Neuronal stem cell (in vitro differentiated cells): ENCODE results near the gene GRIPAP1.
A peak's percentile ranks its signal among the peaks of the same experiment; 100 is the strongest.

Source experiments
- DNase-seq: peaks from one replicate; pipeline ENCODE4 v3.0.0-alpha.2; 2013; ENCODE audit warnings: low spot score
- H2AFZ ChIP-seq: one replicate; pipeline ENCODE4 v1.6.1; 2013; ENCODE audit warnings: mild to moderate bottlenecking, low read length, inconsistent platforms
- H2AK5ac ChIP-seq: 2 replicates; pipeline ENCODE4 v1.6.1; 2013; ENCODE audit warnings: low read depth, mild to moderate bottlenecking, inconsistent platforms, low read length, moderate library complexity, mixed read lengths
- H2BK120ac ChIP-seq: 2 replicates; pipeline ENCODE4 v1.6.1; 2013; ENCODE audit warnings: low read depth, mild to moderate bottlenecking, inconsistent platforms, low read length, moderate library complexity, mixed read lengths
- H2BK12ac ChIP-seq: one replicate; pipeline ENCODE4 v1.6.1; 2013; ENCODE audit warnings: low read length, inconsistent platforms
- H2BK15ac ChIP-seq: 2 replicates; pipeline ENCODE4 v1.6.1; 2013; ENCODE audit warnings: mild to moderate bottlenecking, low read length, inconsistent platforms, mixed read lengths
- H2BK5ac ChIP-seq: one replicate; pipeline ENCODE4 v1.6.1; 2013; ENCODE audit warnings: inconsistent platforms, mild to moderate bottlenecking, low read length, moderate library complexity
- H3K14ac ChIP-seq: one replicate; pipeline ENCODE4 v1.6.1; 2013; ENCODE audit warnings: low read length, inconsistent platforms
- H3K18ac ChIP-seq: 2 replicates; pipeline ENCODE4 v1.6.1; 2013; ENCODE audit warnings: low read length, inconsistent platforms
- H3K23ac ChIP-seq: 2 replicates; pipeline ENCODE4 v1.6.1; 2013; ENCODE audit warnings: low read depth, mild to moderate bottlenecking, mixed read lengths, low read length, inconsistent platforms; ENCODE audit not compliant: poor library complexity
- H3K27ac ChIP-seq: replicated peaks from 3 replicates; pipeline ENCODE4 v1.5.1; 2013; ENCODE audit warnings: low read length, inconsistent platforms
- H3K27me3 ChIP-seq, 3 experiments: 2 replicates each; pipeline ENCODE4 v1.6.1; 2013; ENCODE audit warnings: low read length in 3 of 3, mild to moderate bottlenecking in 2 of 3, inconsistent platforms in 1 of 3, low read depth in 1 of 3, mixed read lengths in 1 of 3, moderate library complexity in 1 of 3; ENCODE audit not compliant: control insufficient read depth in 3 of 3, insufficient read depth in 3 of 3
- H3K36me3 ChIP-seq, 2 donors: replicated peaks in 1 of 2; 2 replicates each; pipeline ENCODE4 v1.6.1; 2013; ENCODE audit warnings: low read length in 2 of 2; ENCODE audit not compliant: control insufficient read depth in 2 of 2, insufficient read depth in 2 of 2
- H3K4ac ChIP-seq: 2 replicates; pipeline ENCODE4 v1.6.1; 2013; ENCODE audit warnings: inconsistent platforms, mild to moderate bottlenecking, low read length, moderate library complexity
- H3K4me1 ChIP-seq, 2 donors: 1 replicate in 1 of 2; 2 replicates in 1 of 2; pipeline ENCODE4 v1.6.1; 2013; ENCODE audit warnings: low read length in 2 of 2, low read depth in 1 of 2; ENCODE audit not compliant: control insufficient read depth in 2 of 2, insufficient read depth in 1 of 2
- H3K4me2 ChIP-seq: one replicate; pipeline ENCODE4 v1.6.1; 2013; ENCODE audit warnings: mild to moderate bottlenecking, low read length, inconsistent platforms; ENCODE audit not compliant: insufficient read depth, poor library complexity, severe bottlenecking
- H3K4me3 ChIP-seq, 2 donors: 2 replicates each; pipeline ENCODE4 v1.5.1; 2013; ENCODE audit warnings: low read length in 2 of 2, mild to moderate bottlenecking in 2 of 2, inconsistent platforms in 1 of 2, moderate library complexity in 1 of 2
- H3K79me1 ChIP-seq: one replicate; pipeline ENCODE4 v1.6.1; 2013; ENCODE audit warnings: low read depth, mild to moderate bottlenecking, inconsistent platforms, low read length, moderate library complexity
- H3K9ac ChIP-seq: one replicate; pipeline ENCODE4 v1.6.1; 2013; ENCODE audit warnings: mild to moderate bottlenecking, low read depth, low read length, inconsistent platforms; ENCODE audit not compliant: poor library complexity
- H3K9me3 ChIP-seq, 2 donors: replicated peaks in 1 of 2; 2 replicates each; pipeline versions ENCODE3 to v1.6.1; 2013; ENCODE audit warnings: low read length in 2 of 2, mild to moderate bottlenecking in 2 of 2, inconsistent platforms in 1 of 2, low read depth in 1 of 2, mixed read lengths in 1 of 2, moderate library complexity in 1 of 2; ENCODE audit not compliant: control insufficient read depth in 2 of 2, insufficient read depth in 1 of 2
- H4K8ac ChIP-seq: one replicate; pipeline ENCODE4 v1.6.1; 2013; ENCODE audit warnings: low read depth, mild to moderate bottlenecking, inconsistent platforms, low read length, moderate library complexity
- H4K91ac ChIP-seq: one replicate; pipeline ENCODE4 v1.6.1; 2013; ENCODE audit warnings: low read length, low read depth, mild to moderate bottlenecking, inconsistent platforms; ENCODE audit not compliant: poor library complexity
- WGBS, 2 donors: extraction: QIAGEN DNeasy Blood & Tissue Kit; methylation state at CpG; one replicate each; pipeline ENCODE4 v1.1.7; 2013; ENCODE audit warnings: missing lambda C conversion rate in 2 of 2, mixed read lengths in 1 of 2; ENCODE audit not compliant: insufficient read length in 2 of 2, insufficient replicate concordance in 1 of 2; ENCODE audit errors: extremely low coverage in 2 of 2; 5-methylcytosine and 5-hydroxymethylcytosine counted together

GRIPAP1 gene

DNA sequence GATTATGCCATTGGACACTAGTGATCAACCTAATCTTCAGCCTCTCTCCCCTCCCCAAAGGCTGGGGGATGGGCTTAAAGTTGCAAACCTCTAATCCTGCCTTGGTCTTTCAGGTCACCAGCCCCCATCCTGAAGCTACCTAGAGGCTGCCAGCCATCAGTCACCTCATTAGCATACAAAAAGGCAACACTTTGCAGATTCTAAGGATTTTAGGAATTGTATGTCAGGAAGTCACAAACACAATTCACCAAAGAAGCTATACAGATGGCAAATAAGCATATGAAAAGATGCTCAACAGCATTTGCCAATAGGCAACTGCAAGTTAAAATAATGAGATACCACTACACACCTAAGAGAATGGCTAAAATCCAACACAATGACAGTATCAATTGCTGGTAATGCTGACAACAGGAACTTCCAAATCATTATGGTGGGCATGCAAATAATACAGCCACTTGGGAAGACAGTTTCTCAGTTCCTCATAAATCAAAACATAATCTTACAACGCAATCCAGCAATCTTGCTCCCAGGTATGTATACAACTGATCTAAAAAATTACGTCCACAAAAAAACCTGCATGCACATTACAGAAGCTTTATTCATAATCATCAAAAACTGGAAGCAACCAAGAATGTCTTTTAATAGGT lies 74.2 kb downstream of the GRIPAP1 start:
- Histone ChIP-seq H3K27ac (peak overlapping the region; percentile 27), H3K4me1 (peaks cover 2 to 5% of the 10 kb centered on the region in 2 donors), H2BK15ac (no peak overlapping the region), H3K9ac (no peak overlapping the region), H3K79me1 (peaks cover 4% of the 10 kb centered on the region), H4K91ac (no peak overlapping the region), H2BK5ac (no peak overlapping the region), H4K8ac (no peak overlapping the region), H3K36me3 (peaks cover 27 to 53% of the 10 kb centered on the region in 2 donors), H3K14ac (no peak overlapping the region), H3K4me3 (no peak overlapping the region), H2AK5ac (no peak overlapping the region), H3K4me2 (no peak overlapping the region), H2BK120ac (no peak overlapping the region), H3K9me3 (no peaks in the 10 kb centered on the region), H3K27me3 (no peaks in the 10 kb centered on the region), H3K18ac (no peak overlapping the region), H3K23ac (no peak overlapping the region), H2AFZ (no peak overlapping the region), H2BK12ac (no peak overlapping the region), H3K4ac (no peak overlapping the region)
- no peak for DNase-seq
- WGBS, 2 donors: no CpG with 5 or more reads among the region's 2 CpGs

DNA sequence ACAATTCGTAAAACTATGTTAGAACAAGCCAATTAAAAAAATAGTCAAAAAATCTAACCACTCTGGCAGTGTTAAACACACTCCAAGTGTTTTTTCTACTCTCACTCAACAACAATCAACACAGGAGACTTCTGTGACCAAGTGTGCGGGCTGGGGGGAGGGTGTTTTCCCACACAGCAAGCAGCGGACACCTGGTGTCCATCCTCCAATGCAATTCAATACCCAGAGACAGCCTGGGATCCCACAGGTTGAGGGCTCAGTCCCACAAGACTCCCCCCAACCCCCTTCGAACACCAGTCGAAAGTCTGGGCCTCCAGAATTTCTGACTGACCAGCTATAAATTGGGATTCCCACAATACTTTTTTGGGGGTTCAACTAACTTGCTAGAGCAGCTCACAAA lies 74.9 kb downstream of the GRIPAP1 start:
- Histone ChIP-seq H2BK120ac (no peak overlapping the region), H3K27me3 (no peaks in the 10 kb centered on the region), H3K4me3 (no peak overlapping the region), H3K9me3 (no peaks in the 10 kb centered on the region), H2BK15ac (no peak overlapping the region), H3K27ac (peak overlapping the region; percentile 27), H3K4me2 (no peak overlapping the region), H3K23ac (no peak overlapping the region), H4K8ac (no peak overlapping the region), H3K4me1 (peaks cover 2 to 5% of the 10 kb centered on the region in 2 donors), H3K4ac (no peak overlapping the region), H2AK5ac (no peak overlapping the region), H2AFZ (no peak overlapping the region), H3K9ac (no peak overlapping the region), H2BK5ac (no peak overlapping the region), H3K79me1 (peaks cover 4% of the 10 kb centered on the region), H3K36me3 (peaks cover 27 to 55% of the 10 kb centered on the region in 2 donors), H3K14ac (no peak overlapping the region), H4K91ac (no peak overlapping the region), H2BK12ac (no peak overlapping the region), H3K18ac (no peak overlapping the region)
- WGBS, 2 donors: no CpG with 5 or more reads among the region's 5 CpGs
- DNase-seq: no peak

- Histone ChIP-seq H3K36me3 (peaks cover 25 to 44% of the 10 kb centered on the region in 2 donors), H2BK15ac (no peak overlapping the region), H2BK120ac (no peak overlapping the region), H3K14ac (no peak overlapping the region), H3K27ac (no peak overlapping the region), H4K91ac (no peak overlapping the region), H4K8ac (no peak overlapping the region), H3K9ac (no peak overlapping the region), H3K4ac (no peak overlapping the region), H3K4me1 (peaks cover 6 to 14% of the 10 kb centered on the region in 2 donors), H3K9me3 (no peaks in the 10 kb centered on the region), H3K27me3 (no peaks in the 10 kb centered on the region), H2BK5ac (no peak overlapping the region), H3K23ac (no peak overlapping the region), H2AFZ (no peak overlapping the region), H3K4me3 (no peak overlapping the region), H2AK5ac (no peak overlapping the region), H3K79me1 (peaks cover 4% of the 10 kb centered on the region), H3K18ac (no peak overlapping the region), H3K4me2 (no peak overlapping the region), H2BK12ac (no peak overlapping the region)
- no peak for DNase-seq
- no CpG with 5 or more reads among the region's 5 CpGs for WGBS, 2 donors
Observed at GRCh38 chrX:48924270-48924669, 77.8 kb downstream of the GRIPAP1 start.

DNA sequence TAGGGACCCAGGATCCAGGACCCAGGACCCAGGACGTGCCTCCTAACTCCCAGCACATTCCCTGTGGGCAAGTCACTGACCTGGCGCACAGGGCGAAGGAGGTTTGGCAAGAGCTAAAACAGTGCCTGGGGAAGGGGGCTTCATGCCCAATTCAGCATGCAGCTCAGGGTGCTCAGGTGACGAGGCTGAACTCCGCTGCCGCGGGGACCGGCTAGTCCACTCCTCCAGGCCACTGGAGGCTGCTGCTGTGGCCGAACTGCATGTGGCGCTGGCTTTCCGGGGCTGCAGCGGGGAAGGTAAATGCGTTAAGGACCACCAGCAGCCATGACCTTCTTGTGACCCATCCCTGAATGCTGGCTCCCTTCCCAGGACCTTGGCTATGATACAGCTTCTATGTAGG lies 78.3 kb downstream of the GRIPAP1 start:
- Histone ChIP-seq H3K9me3 (no peaks in the 10 kb centered on the region), H3K36me3 (peaks cover 25 to 44% of the 10 kb centered on the region in 2 donors), H3K4me2 (no peak overlapping the region), H3K4me3 (no peak overlapping the region), H3K9ac (no peak overlapping the region), H3K27ac (no peak overlapping the region), H3K14ac (no peak overlapping the region), H3K18ac (no peak overlapping the region), H3K79me1 (peaks cover 4% of the 10 kb centered on the region), H2AFZ (no peak overlapping the region), H2AK5ac (no peak overlapping the region), H2BK15ac (no peak overlapping the region), H4K91ac (no peak overlapping the region), H2BK5ac (no peak overlapping the region), H2BK120ac (no peak overlapping the region), H3K27me3 (no peaks in the 10 kb centered on the region), H3K23ac (no peak overlapping the region), H3K4ac (no peak overlapping the region), H4K8ac (no peak overlapping the region), H2BK12ac (no peak overlapping the region), H3K4me1 (peaks cover 6 to 14% of the 10 kb centered on the region in 2 donors)
- DNase-seq: no peak
- no CpG with 5 or more reads among the region's 13 CpGs for WGBS, 2 donors
